NCI-H2107 (cell line): ENCODE data around the gene MORC3.

Experiments
- DNase-seq: peaks from one replicate; lab custom pipeline; 2025; lab: John Stamatoyannopoulos, UW

MORC3 gene

GRCh38 chr21:36425286-36425685 lies 105.3 kb downstream of the MORC3 start:
- no peak for DNase-seq
